Stimulated activated CD8-positive, alpha-beta memory T cell treated with anti-CD3 and anti-CD28 coated beads, Interleukin-2, amount 100 ng/mL, for 48 hours (primary cell): ENCODE data around the gene CNOT6L.
A peak's percentile ranks its signal among the peaks of the same experiment; 100 is the strongest.
"Not testable (repeated sequence)": the region's sequence is repeated elsewhere in the genome, so short reads cannot be mapped to it uniquely, and the experiment has no call there.

Source experiments
- DNase-seq, 2 donors: peaks; one replicate each; pipeline ENCODE4 v3.0.0-alpha.2; 2020; ENCODE audit warnings: low read depth in 2 of 2

The CNOT6L gene

DNA sequence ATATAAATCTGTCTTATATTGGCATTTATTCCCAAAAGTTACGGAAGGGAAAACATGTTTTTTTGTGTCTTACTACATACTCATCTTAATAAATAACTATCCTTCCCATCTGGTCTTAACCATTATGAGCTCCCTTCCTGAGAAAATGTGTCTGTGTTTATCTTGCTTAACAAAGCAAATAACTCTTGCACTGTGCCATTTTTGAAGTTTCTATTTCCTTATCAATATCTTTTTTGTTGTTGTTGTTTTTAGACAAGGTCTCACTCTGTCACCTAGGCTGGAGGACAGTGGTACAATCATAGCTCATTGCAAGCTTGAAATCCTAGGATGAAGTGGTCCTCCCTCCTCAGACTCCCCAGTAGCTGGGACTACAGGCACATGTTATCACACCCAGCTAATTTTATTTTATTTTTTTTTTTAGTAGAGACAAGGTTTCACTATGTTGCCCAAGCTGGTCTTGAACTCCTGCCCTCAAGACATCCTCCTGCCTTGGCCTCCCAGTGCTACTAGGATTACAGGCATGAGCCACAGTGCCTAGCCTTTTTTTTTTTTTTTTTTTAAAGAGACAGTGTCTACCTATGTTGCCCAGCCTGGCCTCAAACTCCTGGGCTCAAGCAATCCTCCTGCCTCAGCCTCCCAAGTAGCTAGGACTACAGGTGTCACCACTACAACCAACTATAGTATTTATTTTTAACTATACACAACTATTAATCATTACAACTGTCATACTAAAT, 36.9 kb downstream of the CNOT6L start:
- no peak for DNase-seq

DNA sequence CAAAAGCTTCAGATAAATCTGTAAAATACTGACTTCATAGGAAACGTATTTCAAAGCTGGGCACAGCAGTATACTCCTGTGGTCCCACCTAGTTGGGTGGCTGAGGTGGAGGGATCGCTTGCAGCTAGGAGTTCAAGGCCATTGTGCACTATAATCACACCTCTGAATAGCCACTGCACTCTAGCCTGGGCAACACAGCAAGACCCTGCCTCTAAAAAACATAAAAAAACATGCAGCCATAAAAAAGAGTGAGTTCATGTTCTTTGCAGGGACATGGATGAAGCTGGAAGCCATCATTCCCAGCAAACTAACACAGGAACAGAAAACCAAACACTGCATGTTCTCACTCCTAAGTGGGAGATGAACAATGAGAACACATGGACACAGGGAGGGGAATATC, 38.4 kb downstream of the CNOT6L start:
- DNase-seq = not testable (repeated sequence)

DNA sequence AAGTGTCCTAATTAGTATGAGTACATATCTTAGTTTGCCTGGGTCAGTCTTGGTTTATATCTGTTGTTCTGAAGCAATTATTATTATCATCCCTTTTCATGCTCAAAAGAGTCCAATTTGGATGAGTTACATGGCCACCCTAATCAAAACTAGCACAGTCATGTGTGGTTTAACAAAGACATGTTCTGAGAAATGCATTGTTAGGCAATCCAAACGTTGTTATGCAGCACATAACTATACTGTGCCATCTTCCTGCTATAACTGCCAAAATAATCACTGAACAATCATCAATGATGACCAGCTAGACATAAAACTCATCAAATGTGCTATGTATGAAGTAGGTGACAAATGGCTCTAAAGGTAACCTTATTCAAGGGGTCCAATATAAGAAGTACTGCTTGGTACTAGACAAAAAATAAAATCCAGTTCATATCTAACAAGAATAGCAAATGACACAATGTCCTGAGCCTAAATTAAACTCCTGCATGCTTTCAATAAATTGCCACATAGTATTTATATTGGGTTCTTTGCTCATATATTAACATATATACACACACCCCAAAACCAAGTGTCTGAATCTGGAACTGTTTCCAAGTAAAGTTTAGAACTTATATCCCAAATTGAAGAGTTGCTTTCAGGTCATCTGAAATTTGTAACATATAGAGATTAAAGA, 41.9 kb downstream of the CNOT6L start:
- no peak for DNase-seq

DNA sequence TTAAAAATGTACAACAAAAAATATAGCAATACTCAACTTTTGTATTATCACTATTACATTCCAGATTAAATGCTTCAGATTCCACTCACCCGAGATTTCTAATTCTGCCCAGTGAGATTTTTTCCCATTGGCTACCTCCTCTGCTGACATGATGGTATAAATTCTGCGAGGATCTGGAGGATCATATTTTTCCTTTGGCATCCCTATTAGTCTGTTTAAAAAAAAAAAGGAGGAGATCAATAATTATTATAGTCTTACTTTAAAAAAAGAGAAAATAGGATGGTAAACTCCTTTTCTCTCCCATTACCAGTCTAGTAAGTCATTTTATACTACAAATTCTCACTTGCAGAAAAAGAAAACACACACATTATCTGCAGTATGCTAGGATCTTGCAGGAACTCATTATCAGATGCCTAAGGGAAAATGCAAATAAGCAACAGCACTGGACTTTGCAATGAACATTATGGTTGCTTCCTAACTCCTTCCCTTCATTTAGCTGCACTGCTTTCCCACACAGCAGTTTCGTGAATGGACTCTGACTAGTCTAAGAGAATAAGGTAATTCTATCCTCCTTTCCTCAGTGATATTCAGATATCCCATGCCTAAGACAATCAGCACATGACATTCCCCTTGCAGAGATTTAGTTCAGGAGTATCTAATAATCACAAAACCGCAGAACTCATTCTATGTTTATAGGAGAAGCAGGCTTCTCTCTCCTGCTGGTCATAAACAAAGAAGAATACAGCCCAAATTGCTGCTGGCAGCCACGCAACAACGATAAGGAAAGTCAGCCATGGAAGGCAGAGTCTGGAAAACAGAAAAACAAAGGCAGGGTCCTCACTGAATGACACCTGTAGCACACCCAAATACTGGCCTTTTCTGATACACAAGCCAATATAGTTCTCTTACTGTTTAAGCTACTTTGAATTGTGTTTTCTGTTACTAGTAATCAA, 42.7 kb downstream of the CNOT6L start:
- DNase-seq = no peak

DNA sequence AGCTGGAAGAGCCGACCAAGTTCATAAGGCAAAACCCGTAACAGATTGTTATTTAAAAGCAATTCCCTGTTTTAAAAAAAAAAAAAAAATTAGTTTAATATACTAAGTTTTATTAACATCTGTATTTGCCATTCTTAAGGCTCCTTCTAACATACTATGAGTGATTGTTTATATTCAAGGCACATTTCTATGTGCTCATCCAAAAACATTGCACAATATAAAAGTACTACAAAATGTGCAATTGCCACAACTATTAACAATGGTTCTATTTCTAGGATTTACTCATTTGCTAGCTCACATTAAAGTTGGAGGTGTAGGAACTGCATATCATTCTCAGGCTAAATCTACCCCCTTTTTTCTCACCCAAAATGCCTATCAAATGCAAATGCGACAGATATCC, 46.1 kb downstream of the CNOT6L start:
- DNase-seq = no peak

DNA sequence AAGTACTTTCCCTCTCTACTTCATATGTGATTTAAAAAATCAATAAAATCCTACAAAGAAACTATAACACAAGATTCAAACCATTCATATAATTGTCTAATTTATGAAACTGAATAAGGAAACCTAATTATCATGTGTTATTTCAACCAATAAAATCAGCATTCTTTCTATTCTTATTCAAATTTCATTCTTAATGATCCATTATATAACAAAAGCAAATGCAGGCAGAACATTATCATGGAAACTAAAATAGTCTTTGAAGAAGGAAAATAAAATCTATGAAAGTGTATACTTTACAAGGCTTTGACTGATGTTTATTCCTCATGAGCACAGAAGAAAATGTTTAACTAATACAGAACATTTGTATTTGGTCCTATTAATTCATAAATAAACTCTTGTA, 47.6 kb downstream of the CNOT6L start:
- no peak for DNase-seq

DNA sequence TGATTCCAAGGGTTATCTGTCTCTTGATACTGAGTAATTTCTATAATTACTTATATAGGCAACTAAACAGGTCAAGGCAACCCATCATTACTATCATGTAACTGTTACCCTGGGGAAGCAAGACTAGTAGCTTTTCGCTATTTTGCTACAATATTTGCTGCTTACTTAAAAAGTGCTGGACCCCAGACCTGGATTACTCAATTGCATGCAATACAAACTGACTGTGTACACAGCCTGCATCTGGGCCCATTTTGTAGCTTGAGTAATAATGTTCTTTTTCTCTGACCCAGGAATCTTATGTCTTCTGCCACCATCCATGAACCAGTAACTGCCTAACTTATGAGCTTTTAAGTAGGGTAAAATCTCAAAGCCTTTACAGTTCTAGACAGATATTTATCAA, 53.4 kb downstream of the CNOT6L start:
- DNase-seq = no peak

DNA sequence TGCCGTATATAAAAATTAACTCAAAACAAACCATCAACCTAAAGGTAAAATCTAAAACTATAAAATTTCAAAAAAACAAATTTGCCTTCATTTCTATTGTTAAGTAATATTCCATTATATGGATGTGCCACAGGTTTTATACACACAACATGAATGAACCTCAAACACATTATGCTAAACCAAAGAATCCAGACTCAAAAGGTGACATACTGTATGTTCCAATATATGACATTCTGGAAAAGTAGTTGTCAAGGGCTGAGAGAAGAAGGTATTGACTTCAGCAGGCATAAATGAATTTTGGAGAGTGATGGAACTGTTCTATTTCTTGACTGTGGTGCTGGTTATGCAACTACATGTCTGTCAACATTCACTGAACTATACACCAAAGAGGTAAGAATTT, 56.6 kb downstream of the CNOT6L start:
- DNase-seq = no peak

DNA sequence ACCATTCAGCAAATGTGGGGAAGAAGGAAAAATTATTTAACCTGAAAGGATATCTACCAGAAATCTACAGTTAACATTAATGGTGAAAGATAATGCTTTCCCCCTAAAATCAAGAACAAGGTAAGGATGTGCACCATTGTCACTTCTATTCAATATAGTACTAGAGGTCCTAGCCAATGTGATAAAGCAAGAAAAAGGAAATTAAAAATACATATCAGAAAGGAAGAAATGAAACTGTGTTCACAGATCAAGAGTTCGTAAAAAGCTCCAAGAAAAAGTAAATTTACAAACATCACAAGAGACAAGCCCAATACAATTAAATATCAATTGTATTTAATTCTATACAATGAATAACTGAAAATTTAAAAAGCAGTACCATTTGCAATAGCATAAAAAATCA, 57.6 kb downstream of the CNOT6L start:
- no peak for DNase-seq

DNA sequence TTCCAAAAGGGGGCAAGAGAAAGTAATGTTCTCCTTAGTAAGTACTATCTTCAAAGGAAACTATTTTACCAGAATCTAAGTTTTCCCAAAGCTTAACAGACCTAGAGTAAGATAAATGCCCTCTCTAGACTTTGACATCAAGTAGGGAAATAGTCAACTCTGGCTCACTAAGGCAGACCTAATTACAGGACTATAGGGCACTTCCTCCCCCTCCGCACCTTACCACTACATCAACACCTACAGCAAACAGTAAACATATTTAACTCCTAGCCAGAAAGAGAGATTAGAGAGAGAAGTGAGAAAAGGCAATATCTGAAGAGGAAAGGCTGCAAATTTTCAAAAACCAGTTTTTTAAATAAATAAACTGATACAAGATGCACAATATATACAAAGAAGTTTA, 60.4 kb downstream of the CNOT6L start:
- no peak for DNase-seq

DNA sequence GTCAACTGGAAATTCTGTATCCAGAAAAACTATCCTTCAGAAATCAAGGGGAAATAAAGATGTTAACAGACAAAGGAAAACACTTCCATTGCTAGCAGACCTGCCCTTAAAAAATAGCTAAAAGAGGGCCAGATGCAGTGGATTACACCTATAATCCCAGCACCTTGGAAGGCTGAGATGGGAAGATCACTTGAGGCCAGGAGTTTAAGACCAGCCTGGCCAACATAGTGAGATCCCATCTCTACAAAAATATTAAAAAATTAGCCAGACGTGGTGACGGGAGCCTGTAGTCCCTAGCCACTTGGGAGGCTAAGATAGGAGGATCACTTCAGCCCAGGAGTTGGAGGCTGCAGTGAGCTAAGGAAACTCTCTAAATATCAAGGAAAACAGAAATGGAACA, 67.4 kb downstream of the CNOT6L start:
- DNase-seq = no peak

DNA sequence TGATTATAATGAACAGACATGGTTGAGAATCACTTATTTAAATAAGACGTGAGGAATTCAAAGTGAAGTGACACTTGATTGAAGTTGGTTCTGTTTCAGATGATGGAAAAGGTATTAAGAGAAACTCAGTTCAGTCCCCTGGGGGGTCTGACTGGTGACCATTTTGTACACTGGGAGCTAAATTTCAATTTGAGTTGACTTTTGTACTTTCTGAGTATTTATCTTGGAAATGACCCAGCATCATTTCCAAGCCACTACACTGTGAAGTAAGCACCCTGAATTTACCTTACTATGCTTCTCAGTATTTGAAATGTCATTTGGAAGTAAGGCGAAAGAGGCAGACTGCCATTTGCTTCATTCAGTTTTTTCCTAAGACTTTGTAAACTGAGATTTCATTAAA, 73.4 kb downstream of the CNOT6L start:
- no peak for DNase-seq

DNA sequence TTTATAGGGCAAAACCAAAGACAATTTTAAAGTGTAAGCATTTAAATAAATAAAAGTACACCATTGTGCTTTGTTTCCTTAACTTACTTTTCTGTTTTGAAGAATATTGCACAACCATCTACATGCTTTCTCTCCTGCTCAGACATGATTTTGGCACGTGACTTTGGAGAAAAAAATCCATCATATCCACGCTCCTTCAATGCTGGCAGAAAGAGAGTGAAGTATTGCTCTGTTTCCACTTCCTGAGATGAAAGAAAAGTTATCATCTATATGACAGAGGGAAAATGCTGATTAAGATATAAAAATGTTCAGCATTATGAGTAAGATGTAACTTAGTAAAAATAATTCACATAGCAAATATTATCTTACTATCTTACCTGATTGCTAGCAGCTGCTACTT, 77.1 kb downstream of the CNOT6L start:
- no peak for DNase-seq

DNA sequence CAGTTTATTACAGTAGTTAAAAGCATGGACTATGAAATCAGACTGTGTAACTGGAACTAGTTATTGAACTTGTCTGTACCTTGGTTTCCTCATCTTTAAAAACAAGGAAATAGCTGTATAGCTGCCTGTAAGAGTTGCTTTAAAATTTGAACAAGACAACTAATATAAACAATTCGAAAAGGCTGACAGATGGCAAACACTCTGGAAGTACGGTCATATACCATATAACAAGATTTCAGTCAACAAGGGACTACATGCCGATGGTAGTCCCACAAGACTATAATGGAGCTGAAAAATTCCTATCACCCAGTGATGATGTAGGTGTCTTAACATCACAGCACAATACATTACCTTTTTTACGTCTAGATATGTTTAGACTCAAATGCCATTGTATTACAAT, 78.7 kb downstream of the CNOT6L start:
- no peak for DNase-seq

DNA sequence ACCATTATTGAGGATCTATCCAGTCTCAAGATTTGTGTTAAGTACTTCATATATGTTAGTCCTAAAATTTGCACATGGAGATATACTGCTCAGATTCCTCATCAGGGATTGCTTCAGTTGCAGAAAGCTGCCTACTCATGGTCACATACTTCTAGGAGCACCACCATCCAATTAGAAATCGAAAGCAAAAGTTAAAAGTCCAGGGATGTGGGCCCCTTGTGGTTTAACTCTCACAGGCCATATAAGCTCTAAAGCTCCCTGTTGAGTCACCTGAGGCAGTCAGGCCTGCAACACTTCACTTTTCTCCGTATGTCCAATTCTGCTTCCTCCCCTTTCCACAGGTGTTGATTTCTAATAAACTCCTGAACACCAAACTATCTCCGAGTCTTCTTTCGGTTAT, 84.2 kb downstream of the CNOT6L start:
- DNase-seq = peak in 1 of 2 donors; percentile 17

DNA sequence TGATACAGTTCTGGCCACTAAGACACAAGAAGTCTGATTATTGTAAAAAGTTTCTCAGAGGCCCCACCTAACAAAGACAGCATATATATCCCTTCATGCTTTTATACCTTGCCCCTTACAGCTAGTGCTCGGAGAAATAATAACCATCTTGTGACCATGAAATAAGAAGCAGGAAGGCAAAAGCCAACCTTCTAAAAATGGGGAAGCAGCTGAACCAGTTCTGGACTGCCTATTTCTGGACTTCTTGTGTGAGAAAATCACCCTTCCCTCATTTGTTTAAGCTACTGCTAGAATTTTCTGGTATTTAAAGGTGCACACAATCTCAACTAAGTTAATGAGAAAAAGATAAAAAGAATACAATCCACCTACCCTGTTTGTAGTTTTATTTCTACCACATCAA, 87.5 kb downstream of the CNOT6L start:
- no peak for DNase-seq

DNA sequence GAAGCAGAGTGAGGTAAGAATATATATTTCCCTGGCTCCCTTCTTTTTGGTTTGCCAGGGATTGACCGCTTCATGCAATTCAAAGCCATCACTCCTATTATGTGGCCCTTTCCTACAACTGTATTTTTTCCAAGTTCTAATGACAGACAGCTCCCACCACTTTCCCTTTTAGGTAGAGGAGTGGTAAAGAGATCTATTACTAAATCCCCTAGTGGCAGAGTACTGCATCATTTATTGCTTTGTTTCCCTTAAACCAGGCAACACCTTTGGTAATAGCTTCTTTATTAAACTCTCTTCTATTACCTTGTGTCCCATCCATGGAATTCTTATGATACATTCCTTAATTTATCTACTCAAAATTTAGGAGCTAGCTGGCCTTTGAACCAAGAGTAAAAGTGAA, 90.7 kb downstream of the CNOT6L start:
- DNase-seq = no peak

DNA sequence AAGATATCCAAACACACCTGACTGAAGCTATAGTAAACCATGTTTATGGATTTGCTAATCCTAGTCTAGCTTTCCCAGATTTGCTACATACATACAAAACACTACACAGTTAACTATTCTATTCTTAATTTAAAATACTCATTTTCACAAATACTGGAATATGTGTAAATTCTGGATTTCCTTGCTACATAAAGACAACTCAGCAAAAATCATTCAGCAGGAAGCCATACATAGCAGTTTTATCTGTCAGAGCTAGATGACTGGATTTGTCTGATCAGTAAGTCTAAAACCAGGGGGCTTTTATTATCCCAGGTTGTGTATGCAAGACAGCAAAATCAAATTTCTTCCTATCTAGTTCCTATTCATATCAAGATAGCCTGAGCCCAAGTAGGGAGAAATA, 98.1 kb downstream of the CNOT6L start:
- DNase-seq = no peak

DNA sequence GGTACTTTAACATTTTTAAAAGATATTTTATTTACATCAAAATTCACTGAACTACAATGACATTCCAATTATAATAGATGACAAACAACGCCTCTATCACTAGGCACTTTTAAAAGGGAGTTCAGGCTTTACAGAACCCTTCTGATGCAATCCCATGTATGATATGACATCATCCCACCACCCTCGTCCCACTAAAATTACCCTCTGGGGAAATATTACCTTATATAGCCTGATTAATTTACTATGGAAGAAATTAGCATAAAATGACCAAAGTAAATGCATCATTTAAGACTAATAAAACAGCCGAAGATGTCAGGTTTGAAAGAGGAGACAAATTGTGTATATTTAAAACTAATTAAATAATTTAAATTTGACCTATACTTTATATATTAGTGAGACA, 100.7 kb downstream of the CNOT6L start:
- DNase-seq = not testable (repeated sequence)

DNA sequence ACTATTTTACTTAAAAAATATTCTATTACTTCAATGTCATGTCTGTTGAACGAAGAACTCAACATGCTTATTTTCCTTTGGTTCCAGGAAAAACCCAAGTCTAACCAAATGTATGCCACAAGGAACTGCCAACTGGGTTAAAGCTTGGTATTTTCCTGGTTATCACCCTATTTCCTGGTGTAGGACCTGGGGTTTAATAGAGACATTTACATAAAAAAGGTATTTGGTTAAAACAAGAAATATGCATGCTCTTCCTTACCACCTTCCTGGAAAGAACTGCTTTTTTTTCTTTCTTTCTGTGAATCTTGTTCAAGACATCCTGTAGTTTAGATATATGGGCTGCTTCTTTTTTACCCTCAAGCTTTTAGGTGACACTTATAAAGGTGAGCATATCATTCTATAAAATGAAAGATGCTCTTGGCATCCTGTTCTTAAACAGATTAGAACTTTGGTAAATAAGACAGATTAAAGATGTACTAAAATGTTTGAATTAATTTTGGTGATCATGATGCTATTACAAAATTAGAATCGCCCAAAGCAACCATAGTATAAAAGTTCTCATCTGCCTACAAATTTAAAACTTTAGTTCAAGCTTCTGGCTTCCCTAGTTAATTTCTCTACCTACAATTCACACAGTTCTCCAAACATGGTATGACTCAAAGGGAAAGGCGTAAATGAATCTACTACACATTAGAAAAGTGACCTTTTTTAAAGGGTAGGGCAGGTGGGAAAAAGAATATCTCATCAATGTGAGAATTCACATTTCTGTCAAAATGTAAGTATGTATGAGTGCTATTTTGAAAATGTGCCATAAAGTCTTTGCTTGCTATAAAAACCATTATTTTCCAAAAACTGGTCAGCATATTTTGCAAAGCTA, 103.5 kb downstream of the CNOT6L start:
- DNase-seq = no peak

DNA sequence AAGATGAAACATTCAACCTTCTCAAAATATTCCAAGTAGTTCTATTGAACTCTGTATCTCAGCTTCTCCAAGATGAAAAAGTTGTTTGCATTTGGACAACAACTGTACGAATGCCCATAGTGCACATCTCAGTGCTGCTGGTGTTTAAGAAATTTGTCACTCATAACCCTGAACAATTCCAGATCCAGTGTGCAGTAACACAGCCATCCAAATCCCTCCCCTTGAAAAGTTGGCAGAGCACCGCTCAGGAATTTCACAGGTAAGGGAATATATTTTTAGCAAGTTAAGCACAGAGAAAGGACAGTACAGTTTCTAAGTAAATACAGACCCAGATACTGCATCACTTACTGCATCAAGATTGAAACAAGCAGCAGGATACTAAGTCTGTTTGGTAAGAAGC, 104.7 kb downstream of the CNOT6L start:
- no peak for DNase-seq

DNA sequence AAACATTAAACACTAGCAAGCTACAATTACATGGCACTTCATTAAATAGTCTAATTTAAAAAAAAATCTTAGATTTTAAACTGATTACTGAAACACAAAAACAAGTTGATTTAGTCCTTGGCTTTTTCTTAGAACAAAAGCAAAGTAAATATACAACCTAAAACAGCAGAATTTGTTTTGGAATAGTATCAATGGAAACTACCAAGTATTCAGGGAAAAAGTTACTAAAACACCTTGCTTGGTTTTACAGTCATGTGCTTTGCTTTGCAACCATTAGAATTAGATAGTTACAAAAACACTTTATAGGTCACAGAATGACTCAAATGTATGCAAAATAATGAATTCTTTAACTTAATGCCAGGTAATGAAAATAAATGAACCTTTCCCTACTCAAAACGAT, 105.3 kb downstream of the CNOT6L start:
- no peak for DNase-seq
